Fibroblast of mammary gland (primary cell): Measurements from ENCODE around the gene KRT86.

Experiments used
- DNase-seq: peaks from one replicate; pipeline ENCODE4 v3.0.0-alpha.2; 2010; ENCODE audit warnings: low read depth
- H3K4me3 ChIP-seq: 2 replicates; pipeline ENCODE4 v1.5.1; 2011; ENCODE audit warnings: low read depth, mild to moderate bottlenecking, low read length, moderate library complexity; ENCODE audit not compliant: control insufficient read depth
- TF ChIP-seq, protein P1 (sequence below): conservative IDR thresholded peaks from 2 replicates; pipeline ENCODE4 v1.5.1; 2011; ENCODE audit warnings: low read depth, low read length, inconsistent platforms; ENCODE audit not compliant: control insufficient read depth, insufficient read depth

KRT86 gene

GRCh38 chr12:52324153-52324444, 49.7 kb downstream of the KRT86 start:
- TF ChIP-seq, protein P1, sequence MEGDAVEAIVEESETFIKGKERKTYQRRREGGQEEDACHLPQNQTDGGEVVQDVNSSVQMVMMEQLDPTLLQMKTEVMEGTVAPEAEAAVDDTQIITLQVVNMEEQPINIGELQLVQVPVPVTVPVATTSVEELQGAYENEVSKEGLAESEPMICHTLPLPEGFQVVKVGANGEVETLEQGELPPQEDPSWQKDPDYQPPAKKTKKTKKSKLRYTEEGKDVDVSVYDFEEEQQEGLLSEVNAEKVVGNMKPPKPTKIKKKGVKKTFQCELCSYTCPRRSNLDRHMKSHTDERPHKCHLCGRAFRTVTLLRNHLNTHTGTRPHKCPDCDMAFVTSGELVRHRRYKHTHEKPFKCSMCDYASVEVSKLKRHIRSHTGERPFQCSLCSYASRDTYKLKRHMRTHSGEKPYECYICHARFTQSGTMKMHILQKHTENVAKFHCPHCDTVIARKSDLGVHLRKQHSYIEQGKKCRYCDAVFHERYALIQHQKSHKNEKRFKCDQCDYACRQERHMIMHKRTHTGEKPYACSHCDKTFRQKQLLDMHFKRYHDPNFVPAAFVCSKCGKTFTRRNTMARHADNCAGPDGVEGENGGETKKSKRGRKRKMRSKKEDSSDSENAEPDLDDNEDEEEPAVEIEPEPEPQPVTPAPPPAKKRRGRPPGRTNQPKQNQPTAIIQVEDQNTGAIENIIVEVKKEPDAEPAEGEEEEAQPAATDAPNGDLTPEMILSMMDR: no peak
- DNase-seq: no peak
- H3K4me3 ChIP-seq: no peak overlapping the region

DNA sequence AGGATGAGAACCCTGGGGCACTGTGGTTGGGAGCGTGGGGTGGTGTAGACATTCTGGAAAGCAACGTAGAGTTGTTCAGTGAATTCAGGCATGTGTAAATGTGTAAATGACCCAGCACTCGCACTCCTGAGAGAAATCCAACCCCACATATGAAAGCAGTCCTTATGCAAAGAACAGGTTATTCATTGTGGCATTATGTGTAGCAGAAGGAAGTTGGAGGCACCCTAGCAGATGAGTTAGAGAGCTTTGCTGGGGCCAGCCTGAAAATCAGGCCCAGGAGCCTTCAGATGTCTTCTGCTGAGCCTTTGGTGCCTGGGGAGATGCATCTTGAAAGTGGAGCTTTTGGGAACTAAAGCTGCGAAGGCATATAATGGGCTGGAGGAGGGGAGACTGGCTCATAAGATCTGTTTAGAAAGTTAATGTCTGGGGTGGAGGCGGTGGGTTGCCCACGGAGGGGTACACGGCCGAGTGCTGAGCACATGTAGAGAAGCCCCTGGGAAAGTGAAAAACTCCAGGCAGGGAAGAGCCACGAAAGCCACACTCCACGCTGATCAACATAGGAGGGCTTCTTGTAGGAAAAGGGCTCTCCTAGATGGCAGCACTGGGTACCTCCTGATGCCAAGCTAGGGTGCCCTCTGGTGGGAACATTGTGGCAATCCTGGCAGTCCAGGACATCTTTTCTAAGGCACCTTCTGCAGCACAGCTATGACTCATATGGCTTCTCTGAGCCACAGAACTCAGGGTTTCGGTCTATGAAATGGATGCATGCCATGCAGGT, 52.8 kb downstream of the KRT86 start:
- TF ChIP-seq, protein P1: peak; percentile 93
- H3K4me3 ChIP-seq: no peak overlapping the region
- DNase-seq: peak; percentile 91

DNA sequence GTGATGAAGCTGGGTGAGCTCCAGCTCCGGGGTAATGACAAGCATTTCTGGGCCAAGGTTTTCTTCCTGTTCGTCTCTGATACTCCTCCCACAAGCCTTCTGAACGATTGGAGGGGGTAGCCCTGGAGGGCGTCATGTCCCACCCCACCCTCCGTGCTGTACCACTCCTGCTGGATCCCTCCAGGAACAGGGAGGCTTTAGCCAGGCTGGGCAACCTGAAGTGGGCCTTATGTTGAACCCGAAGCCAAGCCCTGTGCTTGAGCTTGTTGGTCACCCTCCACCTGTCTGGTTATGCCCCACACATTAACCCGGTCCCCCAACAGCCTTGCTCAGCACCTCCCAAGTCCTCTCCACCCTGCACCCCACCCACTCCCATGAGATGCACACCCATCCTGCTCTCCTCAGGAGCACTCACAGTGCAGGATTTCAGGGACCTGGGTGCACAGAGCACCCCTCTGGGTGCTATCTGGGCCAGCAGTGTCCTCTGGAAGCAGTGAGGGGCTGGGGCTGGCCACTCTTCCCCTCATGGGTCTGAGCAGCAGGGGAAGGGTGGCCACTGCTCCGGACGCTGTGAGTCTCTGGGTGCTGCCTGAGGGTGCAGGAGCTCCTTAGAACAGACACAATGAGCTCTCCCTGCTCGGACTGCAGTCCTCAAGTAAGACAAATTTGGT, 53.5 kb downstream of the KRT86 start:
- H3K4me3 ChIP-seq: no peak overlapping the region
- TF ChIP-seq, protein P1: no peak
- DNase-seq: no peak

GRCh38 chr12:52331039-52331438, 56.6 kb downstream of the KRT86 start:
- TF ChIP-seq, protein P1: no peak
- DNase-seq: no peak
- no peak overlapping the region for H3K4me3 ChIP-seq

DNA sequence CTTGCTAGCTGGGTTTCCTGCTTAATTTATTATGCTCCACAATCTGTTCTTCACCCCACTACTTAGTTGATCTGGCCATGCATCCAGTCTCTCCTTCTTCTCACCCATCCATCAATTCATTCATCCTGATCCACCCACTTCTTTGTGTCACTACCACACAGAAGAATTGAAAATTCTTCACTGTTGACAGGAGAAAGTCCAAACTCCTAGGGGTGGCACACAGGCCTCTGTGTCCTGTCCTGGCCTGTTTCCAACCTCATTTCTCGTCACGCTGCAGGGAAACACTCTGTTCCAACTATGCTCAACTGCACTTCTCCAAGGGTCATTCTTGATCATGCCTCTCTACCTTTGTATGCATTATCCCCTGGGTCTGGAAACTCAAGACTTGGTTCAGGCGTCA, 57.4 kb downstream of the KRT86 start:
- TF ChIP-seq, protein P1: no peak
- no peak for DNase-seq
- no peak overlapping the region for H3K4me3 ChIP-seq

GRCh38 chr12:52332381-52332780, 57.9 kb downstream of the KRT86 start:
- H3K4me3 ChIP-seq: no peak overlapping the region
- DNase-seq: no peak
- TF ChIP-seq, protein P1: no peak
